BLaER1 treated with 17β-estradiol and CSF1 and Interleukin-3, amounts not matched to agents 10 nM and 100 nM (cell line): ENCODE data around the gene S100A7A.

Experiments
- H3K27ac ChIP-seq, 11 experiments: shearing (Covaris generic); formaldehyde crosslinking; 2 replicates each; pipeline ENCODE4 v1.8.1; 2022
- H3K27me3 ChIP-seq, 11 experiments: shearing (Covaris generic); formaldehyde crosslinking; 2 replicates each; pipeline ENCODE4 v1.8.1; 2022
- H3K36me3 ChIP-seq, 11 experiments: shearing (Covaris generic); formaldehyde crosslinking; 2 replicates each; pipeline ENCODE4 v1.8.1; 2022
- H3K4me1 ChIP-seq, 10 experiments: shearing (Covaris generic); formaldehyde crosslinking; 2 replicates each; pipeline ENCODE4 v1.8.1; 2022
- H3K4me2 ChIP-seq, 11 experiments: shearing (Covaris generic); formaldehyde crosslinking; 2 replicates each; pipeline ENCODE4 v1.8.1; 2022
- H3K4me3 ChIP-seq, 10 experiments: shearing (Covaris generic); formaldehyde crosslinking; 2 replicates each; pipeline ENCODE4 v1.8.1; 2022
- H3K9ac ChIP-seq, 11 experiments: shearing (Covaris generic); formaldehyde crosslinking; 2 replicates each; pipeline ENCODE4 v1.8.1; 2022
- H3K9me3 ChIP-seq, 11 experiments: shearing (Covaris generic); formaldehyde crosslinking; replicated peaks in 1 of 11; 2 replicates each; pipeline ENCODE4 v1.8.1; 2022
- H4K20me1 ChIP-seq, 11 experiments: shearing (Covaris generic); formaldehyde crosslinking; 2 replicates each; pipeline ENCODE4 v1.8.1; 2022
- Cebpa-rat ChIP-seq, 11 experiments: shearing (Covaris generic); IDR thresholded peaks; 2 replicates each; pipeline ENCODE4 v1.8.1; 2022

S100A7A gene

DNA sequence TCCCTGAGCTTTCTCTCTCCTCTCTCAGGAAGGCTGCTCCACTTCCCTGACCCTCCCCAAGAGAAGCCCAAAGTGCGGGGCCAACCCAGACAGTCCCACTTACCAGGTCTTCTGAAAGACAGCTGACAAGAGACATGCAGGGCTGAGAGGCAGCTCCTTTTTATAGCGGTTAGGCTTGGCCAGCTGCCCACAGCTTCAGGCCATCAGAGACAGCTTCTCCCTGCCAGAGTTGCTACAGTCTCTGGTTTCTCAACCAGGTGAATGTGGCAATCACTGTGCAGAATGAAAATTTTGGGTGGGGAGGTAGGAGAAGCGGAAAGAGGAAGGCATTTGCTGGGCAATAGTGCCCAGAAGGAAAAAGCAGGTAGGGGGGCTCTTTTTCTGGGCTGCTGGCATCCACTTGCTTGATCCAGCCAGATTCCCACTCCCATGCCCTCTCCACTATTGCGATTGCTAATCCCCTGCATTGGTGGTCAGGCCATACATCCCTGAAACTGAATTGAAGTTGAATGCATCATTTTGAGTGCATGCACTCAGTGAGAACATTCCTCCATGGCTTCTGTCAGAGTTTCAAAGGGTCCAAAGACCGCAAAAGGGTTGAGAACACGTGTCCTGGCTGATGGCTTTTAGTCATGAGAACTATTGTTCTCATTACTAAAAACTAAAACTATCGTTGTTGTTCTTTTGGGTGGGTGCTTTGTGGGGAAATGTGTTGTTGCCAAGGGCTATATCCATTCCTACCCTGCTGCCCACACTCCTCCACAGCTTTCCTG, 25.2 kb upstream of the S100A7A start, which contains the start of gene S100A8:
S100A8 (minus strand) TSS at position 136 of the 773 bp plus-strand sequence. CDS start 538 bp downstream, outside the sequence.
- Histone ChIP-seq H3K9ac (peak within 1 kb of the TSS in 8 of 11 experiments; percentile 50 to 78 (median 70); a peak in 13 of 22 replicates), H3K4me2 (peak within 1 kb of the TSS in 9 of 11 experiments; percentile 26 to 95 (median 85); a peak in 18 of 22 replicates), H3K27me3 (no peaks in the 10 kb centered on the region), H4K20me1 (no peaks in the 10 kb centered on the region), H3K4me3 (peak within 1 kb of the TSS in 6 of 10 experiments; percentile 11 to 66 (median 46); a peak in 12 of 20 replicates), H3K36me3 (no peaks in the 10 kb centered on the region; a peak in 1 of 22 replicates), H3K4me1 (peaks cover 29 to 100% (median 86%) of the 10 kb centered on the region in 10 experiments), H3K9me3 (no peaks in the 10 kb centered on the region), H3K27ac (peak within 1 kb of the TSS in 9 of 11 experiments; percentile 53 to 99 (median 97); a peak in 18 of 22 replicates)
- TF ChIP-seq Cebpa-rat (IDR thresholded peaks at IDR 0.05): peak in 3 of 11 experiments; percentile 38 to 56 (median 43); a peak in 4 of 22 replicates

DNA sequence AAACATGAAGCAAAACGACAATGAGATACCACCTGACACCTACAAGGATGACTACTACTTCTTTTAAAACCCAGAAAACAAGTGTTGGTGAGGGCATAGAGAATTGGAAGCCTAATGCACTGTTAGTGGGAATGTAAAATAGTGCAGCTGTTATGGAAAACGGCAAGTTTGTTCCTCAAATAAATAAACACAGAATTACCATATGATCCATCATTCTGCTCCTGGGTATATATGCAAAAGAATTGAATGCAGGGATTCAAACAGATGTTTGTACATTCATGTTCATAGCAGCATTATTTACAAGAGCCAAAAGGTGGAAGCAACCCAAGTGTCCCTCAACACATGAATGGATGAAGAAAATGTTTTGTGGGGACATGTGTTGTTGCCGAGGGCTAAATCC, 24.1 kb upstream of the S100A7A start:
- Histone ChIP-seq H3K4me2 (peak overlapping the region in 6 of 11 experiments; percentile 27 to 95 (median 89); a peak in 10 of 22 replicates), H3K4me3 (no peak overlapping the region), H3K9ac (no peak overlapping the region), H3K4me1 (peaks cover 33 to 100% (median 88%) of the 10 kb centered on the region in 10 experiments), H3K27me3 (no peaks in the 10 kb centered on the region), H4K20me1 (no peaks in the 10 kb centered on the region), H3K9me3 (no peaks in the 10 kb centered on the region), H3K36me3 (no peaks in the 10 kb centered on the region; a peak in 1 of 22 replicates), H3K27ac (peak overlapping the region in 4 of 11 experiments; percentile 97 to 99 (median 99); a peak in 7 of 22 replicates)
- TF ChIP-seq Cebpa-rat (IDR thresholded peaks at IDR 0.05): no peak

- peaks cover 38 to 100% (median 88%) of the 10 kb centered on the region in 10 experiments for H3K4me1 ChIP-seq
- H4K20me1 ChIP-seq: no peaks in the 10 kb centered on the region
- TF ChIP-seq Cebpa-rat (IDR thresholded peaks at IDR 0.05): no peak
- no peak overlapping the region for H3K9ac ChIP-seq
- H3K4me2 ChIP-seq: peak overlapping the region in 5 of 11 experiments; percentile 27 to 95 (median 90); a peak in 9 of 22 replicates
- no peak overlapping the region for H3K4me3 ChIP-seq
- H3K36me3 ChIP-seq: no peaks in the 10 kb centered on the region; a peak in 1 of 22 replicates
- H3K27me3 ChIP-seq: no peaks in the 10 kb centered on the region
- H3K27ac ChIP-seq: peak overlapping the region in 5 of 11 experiments; percentile 15 to 99 (median 99); a peak in 7 of 22 replicates
- no peaks in the 10 kb centered on the region for H3K9me3 ChIP-seq
Measured at GRCh38 chr1:153392822-153393221, 23.5 kb upstream of the S100A7A start.

- Histone ChIP-seq H3K9ac (no peak overlapping the region), H3K4me3 (no peak overlapping the region), H3K4me1 (peaks cover 40 to 100% (median 91%) of the 10 kb centered on the region in 10 experiments), H3K36me3 (no peaks in the 10 kb centered on the region; a peak in 1 of 22 replicates), H3K4me2 (peak overlapping the region; percentile 63 to 95 (median 72)), H4K20me1 (no peaks in the 10 kb centered on the region), H3K27me3 (no peaks in the 10 kb centered on the region), H3K27ac (0 out of 22 replicates have a peak overlapping the region, but pooled peaks of 2 of the 11 experiments have one; percentile 15 to 41), H3K9me3 (no peaks in the 10 kb centered on the region)
- no peak for TF ChIP-seq Cebpa-rat (IDR thresholded peaks at IDR 0.05)
Measured at GRCh38 chr1:153393926-153394325, 22.4 kb upstream of the S100A7A start.

DNA sequence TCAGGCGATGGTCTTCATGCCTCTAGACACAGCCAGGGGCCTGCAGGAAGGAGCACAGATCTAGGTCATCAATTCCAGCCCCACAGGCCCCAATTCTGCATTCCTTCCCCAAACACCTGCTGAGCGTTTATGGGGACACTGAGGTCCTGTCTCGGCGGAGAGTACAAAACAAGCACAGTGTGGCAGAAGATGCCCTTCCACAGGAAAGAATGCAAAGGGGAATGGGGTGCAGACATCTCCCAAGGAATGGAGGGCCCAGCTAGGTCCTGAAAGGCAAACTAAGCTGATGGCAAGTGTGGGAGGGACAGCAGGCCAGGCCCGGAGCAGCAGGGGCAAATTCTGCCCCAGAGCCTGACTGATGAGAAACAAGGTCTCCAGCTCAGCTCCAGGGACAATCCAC, 21.9 kb upstream of the S100A7A start:
- no peak for TF ChIP-seq Cebpa-rat (IDR thresholded peaks at IDR 0.05)
- Histone ChIP-seq H3K27me3 (no peaks in the 10 kb centered on the region), H3K4me1 (peaks cover 40 to 100% (median 89%) of the 10 kb centered on the region in 10 experiments), H3K36me3 (no peaks in the 10 kb centered on the region; a peak in 1 of 22 replicates), H3K4me2 (peak overlapping the region; percentile 63 to 95 (median 72)), H4K20me1 (no peaks in the 10 kb centered on the region), H3K27ac (0 out of 22 replicates have a peak overlapping the region, but pooled peaks of 1 of the 11 experiments have one; percentile 41), H3K9ac (no peak overlapping the region), H3K9me3 (no peaks in the 10 kb centered on the region), H3K4me3 (no peak overlapping the region)

GRCh38 chr1:153395136-153395685, 21.1 kb upstream of the S100A7A start:
- H3K27ac ChIP-seq: peak overlapping the region in 3 of 11 experiments; percentile 25 to 45 (median 41); a peak in 3 of 22 replicates
- H3K4me3 ChIP-seq: no peak overlapping the region
- H3K9ac ChIP-seq: no peak overlapping the region; a peak in 1 of 22 replicates
- H3K9me3 ChIP-seq: no peaks in the 10 kb centered on the region
- H3K36me3 ChIP-seq: no peaks in the 10 kb centered on the region; a peak in 1 of 22 replicates
- peak overlapping the region; percentile 63 to 95 (median 72) for H3K4me2 ChIP-seq
- no peaks in the 10 kb centered on the region for H3K27me3 ChIP-seq
- peaks cover 40 to 100% (median 84%) of the 10 kb centered on the region in 10 experiments for H3K4me1 ChIP-seq
- H4K20me1 ChIP-seq: no peaks in the 10 kb centered on the region
- TF ChIP-seq Cebpa-rat (IDR thresholded peaks at IDR 0.05): no peak

DNA sequence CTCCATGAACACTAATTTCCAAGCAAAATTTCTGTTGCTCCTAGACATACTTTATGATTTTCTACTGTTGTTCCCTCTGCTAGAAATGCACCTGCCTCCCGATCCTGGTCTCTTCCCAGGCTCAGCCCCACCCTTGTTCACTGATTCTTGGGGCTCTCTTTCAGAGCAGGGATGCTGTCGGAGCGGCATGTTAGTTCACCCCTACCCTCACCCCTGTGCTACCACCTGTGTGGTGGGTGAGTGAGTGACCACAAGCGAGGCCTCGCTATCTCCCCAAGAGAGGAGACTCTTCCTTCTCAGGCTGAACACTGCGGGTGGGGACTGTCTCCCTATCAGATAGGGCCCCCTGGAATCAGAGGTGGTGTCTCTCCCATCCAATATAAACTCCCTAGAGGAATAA, 20.5 kb upstream of the S100A7A start:
- Histone ChIP-seq H3K4me1 (peaks cover 40 to 98% (median 79%) of the 10 kb centered on the region in 10 experiments), H4K20me1 (no peaks in the 10 kb centered on the region), H3K36me3 (no peaks in the 10 kb centered on the region), H3K4me3 (no peak overlapping the region), H3K9me3 (no peaks in the 10 kb centered on the region), H3K27me3 (no peaks in the 10 kb centered on the region), H3K9ac (peak overlapping the region in 2 of 11 experiments; percentile 1 to 6; a peak in 2 of 22 replicates), H3K4me2 (peak overlapping the region; percentile 63 to 95 (median 72)), H3K27ac (peak overlapping the region in 6 of 11 experiments; percentile 23 to 45 (median 26); a peak in 8 of 22 replicates)
- no peak for TF ChIP-seq Cebpa-rat (IDR thresholded peaks at IDR 0.05)

GRCh38 chr1:153396461-153396860, 19.9 kb upstream of the S100A7A start:
- H3K4me1 ChIP-seq: peaks cover 40 to 92% (median 72%) of the 10 kb centered on the region in 10 experiments
- no peaks in the 10 kb centered on the region for H3K27me3 ChIP-seq
- H4K20me1 ChIP-seq: no peaks in the 10 kb centered on the region
- no peaks in the 10 kb centered on the region for H3K9me3 ChIP-seq
- TF ChIP-seq Cebpa-rat (IDR thresholded peaks at IDR 0.05): no peak
- H3K36me3 ChIP-seq: no peaks in the 10 kb centered on the region
- peak overlapping the region; percentile 63 to 95 (median 72) for H3K4me2 ChIP-seq
- peak overlapping the region in 3 of 11 experiments; percentile 1 to 20 (median 6); a peak in 3 of 22 replicates for H3K9ac ChIP-seq
- H3K4me3 ChIP-seq: no peak overlapping the region
- peak overlapping the region in 7 of 11 experiments; percentile 2 to 50 (median 26); a peak in 6 of 22 replicates for H3K27ac ChIP-seq
